Fibroblast of skin of left quadriceps (primary cell): ENCODE results near the gene ERCC6.

Source experiments
- DNase-seq, 2 experiments: peaks; one replicate each; pipeline ENCODE4 v3.0.0-alpha.2; 2013; ENCODE audit warnings: low read depth in 2 of 2

The ERCC6 gene

GRCh38 chr10:49549640-49550346 lies 10.9 kb upstream of the ERCC6 start:
- no peak for DNase-seq

DNA sequence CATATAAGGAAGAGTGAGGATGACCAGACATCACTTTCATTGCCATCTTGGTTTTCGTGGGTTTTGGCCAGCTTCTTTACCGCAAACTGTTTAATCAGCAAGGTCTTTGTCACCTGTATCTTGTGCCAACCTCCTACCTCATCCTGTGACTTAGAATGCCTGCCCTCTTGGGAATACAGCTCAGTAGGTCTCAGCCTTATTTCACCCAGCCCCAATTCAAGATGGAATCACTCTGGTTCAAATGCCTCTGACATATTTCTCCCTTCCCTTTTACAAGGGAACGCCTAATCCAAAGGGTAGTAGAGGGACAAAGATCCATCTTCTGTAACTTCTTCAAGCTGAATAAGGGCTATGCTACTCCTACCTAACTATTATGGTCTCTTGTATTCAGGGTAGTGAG lies 4.7 kb upstream of the ERCC6 start:
- DNase-seq = no peak

- no peak for DNase-seq
These were observed 3.4 kb upstream of the ERCC6 start for GRCh38 chr10:49542353-49542752.

DNA sequence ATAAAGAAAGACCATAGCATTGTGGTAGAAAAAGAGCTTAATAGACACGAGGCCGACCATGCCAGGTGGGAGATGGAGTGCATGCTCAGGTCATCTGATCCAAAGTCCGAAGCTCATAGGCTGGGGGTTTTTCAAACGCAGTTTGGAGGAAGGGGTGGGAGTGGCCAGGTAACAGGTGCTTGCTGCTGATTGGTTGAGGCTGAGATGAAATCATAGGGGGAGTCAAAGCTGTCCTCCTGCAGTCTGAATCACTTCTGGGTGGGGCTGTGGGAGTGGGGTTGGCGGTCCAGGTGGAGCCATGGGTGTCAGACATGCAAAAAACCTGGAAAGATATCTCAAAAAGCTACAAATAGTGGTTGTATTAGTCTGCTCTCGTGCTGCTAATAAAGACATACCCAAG lies 2.8 kb upstream of the ERCC6 start:
- DNase-seq = no peak

- DNase-seq = no peak
These were observed 1.3 kb upstream of the ERCC6 start for GRCh38 chr10:49540056-49540797.

GRCh38 chr10:49539320-49539885 lies 482 bp upstream of the ERCC6 start:
- DNase-seq = no peak

- DNase-seq = peak in 1 of 2 experiments; percentile 36
These were observed 4.1 kb downstream of the ERCC6 start for GRCh38 chr10:49534670-49535381.

DNA sequence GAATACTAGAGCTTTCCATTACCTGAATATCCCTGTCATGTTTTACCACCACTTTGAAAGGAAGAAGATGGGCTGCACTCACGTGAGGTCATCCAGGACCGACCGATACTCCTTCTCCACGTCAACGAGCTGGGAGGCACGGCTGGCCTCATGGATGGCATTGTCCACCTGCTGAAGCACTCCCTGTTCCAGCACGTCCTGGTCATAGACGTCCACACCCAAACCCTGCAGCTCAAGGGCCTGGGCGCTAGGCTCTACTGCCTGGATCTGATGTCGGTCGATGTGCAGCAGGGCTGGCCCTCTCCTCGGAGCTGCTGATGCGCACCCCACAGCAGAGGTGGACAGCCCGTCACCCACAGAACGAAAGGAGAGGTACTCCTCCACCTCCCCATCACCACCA lies 6.5 kb downstream of the ERCC6 start:
- no peak for DNase-seq

DNA sequence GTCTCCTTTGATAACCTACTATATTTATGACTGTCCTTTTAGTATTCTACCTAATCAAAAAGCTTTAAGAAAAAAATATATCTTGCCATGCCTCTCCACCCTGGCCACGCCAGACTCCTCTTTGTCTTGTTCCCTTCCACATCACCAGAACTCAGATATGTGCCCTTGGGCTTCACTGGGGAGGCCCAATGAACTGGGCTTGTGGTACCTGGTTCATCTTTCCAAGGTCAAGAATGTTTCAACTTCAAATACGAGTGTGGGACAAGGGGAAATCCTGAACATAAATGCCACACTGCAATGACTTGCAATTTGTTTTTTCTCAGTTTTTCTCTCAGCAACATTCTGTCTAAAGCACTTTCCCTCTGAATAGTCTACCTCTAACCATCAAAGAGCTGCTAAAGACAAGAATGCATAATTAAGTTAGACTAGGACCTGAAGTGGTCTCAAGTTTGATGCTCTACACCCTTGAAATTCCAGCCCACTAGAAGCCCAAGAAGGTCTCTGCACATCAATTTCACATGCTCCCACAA lies 9.9 kb downstream of the ERCC6 start:
- no peak for DNase-seq

DNA sequence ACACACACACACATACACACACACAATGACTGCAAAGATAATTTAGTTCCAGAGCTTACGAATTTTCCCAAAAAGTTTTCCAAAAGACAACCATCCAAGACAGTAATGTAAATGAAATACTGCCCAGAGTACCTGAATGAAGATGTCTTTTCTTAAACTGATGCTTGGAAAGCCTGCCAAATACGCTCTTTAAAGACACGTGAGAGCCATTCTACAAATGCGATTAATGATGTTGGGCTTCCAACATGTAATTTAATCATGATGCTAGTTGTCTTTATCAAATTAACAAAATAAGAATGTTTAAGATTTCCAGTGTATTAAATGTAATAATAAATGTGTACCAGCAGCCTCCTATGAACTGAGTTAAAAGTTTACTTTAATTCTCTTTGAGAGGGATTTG lies 11.1 kb downstream of the ERCC6 start:
- no peak for DNase-seq

- DNase-seq = no peak
These were observed 11.9 kb downstream of the ERCC6 start for GRCh38 chr10:49527061-49527460.

DNA sequence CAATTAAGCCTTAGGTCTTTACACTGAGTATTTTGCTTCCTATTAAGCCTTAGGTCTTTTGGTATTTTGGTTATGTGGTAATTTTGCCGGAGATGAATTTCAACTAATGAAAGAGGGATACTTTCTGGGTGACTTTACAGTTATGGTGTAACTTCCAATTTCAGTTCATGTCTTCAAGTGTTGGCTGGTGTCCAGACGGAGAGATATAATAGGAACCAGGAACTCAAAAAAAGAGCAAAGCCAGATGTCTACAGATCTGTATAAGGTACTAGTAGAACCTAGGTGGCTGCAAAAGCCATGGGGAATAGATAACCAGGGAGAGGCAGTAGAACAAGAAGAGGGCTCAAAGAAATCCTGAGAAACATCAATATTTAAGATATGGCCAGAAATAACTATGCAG lies 12.3 kb downstream of the ERCC6 start:
- DNase-seq = peak; percentile 54 to 58

DNA sequence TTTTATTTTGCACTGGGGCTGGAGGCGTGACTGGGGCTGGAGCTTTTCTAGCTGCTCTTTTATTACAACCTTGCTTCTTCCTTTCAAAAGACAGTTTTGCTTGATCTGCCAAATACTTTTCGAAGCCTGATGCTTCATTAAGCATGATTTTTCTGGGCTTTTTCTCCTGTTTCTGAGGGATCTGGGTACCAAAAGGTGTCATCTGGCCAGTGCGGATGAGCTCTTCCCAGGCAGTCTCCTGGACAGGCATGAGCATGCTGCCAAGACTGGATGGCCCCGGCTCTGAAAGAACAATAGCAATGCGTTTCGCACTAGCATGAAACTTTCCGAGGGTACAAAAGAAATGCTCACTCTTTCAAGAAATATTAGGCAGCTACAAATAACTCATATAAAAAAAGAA lies 14.4 kb downstream of the ERCC6 start:
- DNase-seq = no peak

DNA sequence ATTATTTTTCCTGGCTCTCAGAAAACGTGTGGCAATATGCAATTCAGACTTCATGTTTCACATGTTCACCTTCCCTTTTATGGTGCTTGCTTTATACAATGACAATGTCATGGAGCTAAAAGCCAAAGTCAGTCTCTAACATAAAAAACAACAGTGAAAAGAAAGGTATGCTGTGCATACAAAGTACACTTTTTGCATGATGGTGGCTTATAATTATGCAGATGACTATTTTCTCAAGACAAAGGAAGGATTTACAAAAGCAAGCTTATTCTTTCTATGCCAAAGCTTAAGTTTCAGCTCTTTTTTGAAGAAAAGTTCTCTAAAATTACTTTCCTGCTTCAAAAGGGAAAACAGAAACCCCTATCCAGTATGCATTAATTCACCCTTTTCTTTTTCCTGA lies 15.6 kb downstream of the ERCC6 start:
- DNase-seq = no peak

DNA sequence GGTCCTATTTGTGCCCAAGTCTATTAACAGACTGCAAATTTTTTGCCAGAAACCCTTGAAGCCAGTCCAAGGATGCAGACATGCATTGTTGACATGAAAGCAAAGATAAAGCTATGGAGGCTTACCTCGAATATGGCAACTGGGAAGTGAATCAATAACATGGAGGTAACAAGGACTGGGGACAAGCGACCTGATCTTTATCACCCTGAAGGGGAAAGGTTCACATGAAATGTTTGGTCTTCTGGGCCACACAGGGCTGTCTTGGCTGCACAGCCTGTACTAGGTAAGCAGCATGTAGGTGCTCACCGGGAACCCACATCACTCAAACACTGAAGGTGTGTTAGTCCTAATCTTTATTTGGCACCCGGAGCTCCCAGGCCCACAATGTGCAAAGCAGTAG lies 17.9 kb downstream of the ERCC6 start:
- DNase-seq = no peak

- DNase-seq = no peak
These were observed 18.7 kb downstream of the ERCC6 start for GRCh38 chr10:49520122-49520775.

DNA sequence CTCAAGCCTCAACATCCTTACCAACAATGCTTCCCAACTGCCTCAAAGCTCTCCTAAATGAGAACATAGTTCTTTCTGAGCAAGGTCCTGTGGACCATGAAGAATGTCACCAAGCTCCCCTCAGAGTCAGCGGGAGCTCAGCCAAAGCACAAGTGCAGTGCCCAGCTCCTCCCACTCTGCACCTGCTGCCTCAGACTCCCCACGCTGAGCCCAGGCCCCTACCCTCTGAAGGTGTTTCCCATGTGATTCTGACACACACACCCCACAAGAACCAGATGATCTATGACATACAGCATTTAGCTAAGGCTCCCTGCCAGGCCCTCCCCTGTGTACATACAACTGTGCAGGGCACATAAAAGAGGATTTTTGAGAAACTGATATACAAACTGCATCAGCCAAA lies 19.2 kb downstream of the ERCC6 start:
- DNase-seq = no peak

GRCh38 chr10:49518982-49519578 lies 19.8 kb downstream of the ERCC6 start:
- peak in 1 of 2 experiments; percentile 22 for DNase-seq

GRCh38 chr10:49518566-49518965 lies 20.4 kb downstream of the ERCC6 start:
- DNase-seq = no peak

DNA sequence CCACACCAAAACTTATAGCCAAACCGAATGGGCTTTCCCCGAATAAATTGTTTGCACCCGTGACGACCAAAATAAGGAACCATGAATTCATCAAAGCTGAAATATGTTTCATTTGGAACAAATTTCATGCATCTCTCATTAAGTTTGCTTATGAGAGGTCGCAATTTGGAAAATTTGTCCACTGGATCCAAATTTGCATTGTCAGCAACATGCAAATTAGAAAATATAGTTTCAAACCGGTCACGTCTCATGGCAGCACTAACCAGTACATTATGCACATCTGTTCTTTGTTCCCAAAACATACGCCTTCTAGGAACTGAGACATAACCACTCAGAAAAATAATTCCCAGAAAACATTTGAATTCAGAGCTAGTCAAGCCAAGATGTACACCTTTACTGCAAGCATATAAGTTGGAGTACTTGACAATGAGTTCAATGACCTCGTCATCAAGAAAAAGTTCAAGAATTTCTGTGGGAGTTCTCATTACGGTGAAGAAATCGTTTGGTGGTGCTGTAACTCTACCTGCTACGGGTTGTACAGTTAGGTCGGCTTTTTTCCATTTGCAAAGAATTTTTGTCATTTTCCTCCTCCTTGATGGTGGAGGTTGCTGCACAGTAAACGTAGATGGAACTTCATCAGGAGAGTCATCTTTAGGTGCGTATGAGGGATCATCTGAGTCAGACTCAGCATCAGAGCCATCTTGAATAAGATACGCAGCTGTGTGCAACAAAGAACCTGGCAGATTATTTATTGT lies 22.5 kb downstream of the ERCC6 start:
- DNase-seq = no peak
